Osteoblast (primary cell): Measurements from ENCODE around the gene PLB1. TPM values are rescaled to one million over a fixed set of nuclear protein-coding genes. Genes with fewer than 3 reads are reported as not detected.

Experiments
- DNase-seq: peaks from one replicate; pipeline ENCODE4 v3.0.0; 2011; ENCODE audit warnings: low spot score, mixed read lengths; ENCODE audit not compliant: insufficient read length; ENCODE audit errors: missing footprints
- H2AFZ ChIP-seq: 2 replicates; pipeline ENCODE4 v1.6.0; 2011; ENCODE audit warnings: mild to moderate bottlenecking, low read length
- H3K27ac ChIP-seq: 2 replicates; pipeline ENCODE4 v1.5.1; 2011; ENCODE audit warnings: mild to moderate bottlenecking, low read depth, low read length, moderate library complexity
- H3K27me3 ChIP-seq: 2 replicates; pipeline ENCODE4 v1.6.0; 2012; ENCODE audit warnings: mild to moderate bottlenecking, control low read depth, inconsistent platforms, low read length, moderate library complexity; ENCODE audit not compliant: insufficient read depth
- H3K36me3 ChIP-seq: 2 replicates; pipeline ENCODE4 v1.5.1; 2011; ENCODE audit warnings: mild to moderate bottlenecking, low read length, control low read depth, moderate library complexity; ENCODE audit not compliant: insufficient read depth
- H3K4me1 ChIP-seq: 2 replicates; pipeline ENCODE4 v1.5.1; 2011; ENCODE audit warnings: mild to moderate bottlenecking, low read length, control low read depth, moderate library complexity; ENCODE audit not compliant: insufficient read depth
- H3K4me2 ChIP-seq: 2 replicates; pipeline ENCODE4 v1.6.0; 2011; ENCODE audit warnings: mild to moderate bottlenecking, low read length; ENCODE audit not compliant: insufficient read depth
- H3K4me3 ChIP-seq: fragments of 200-600 bp; sonication (generic); 3 replicates; pipeline ENCODE4 v1.5.1; 2012; ENCODE audit warnings: mild to moderate bottlenecking, low read length, inconsistent platforms; ENCODE audit not compliant: insufficient read depth
- H3K79me2 ChIP-seq: 2 replicates; pipeline ENCODE4 v1.6.0; 2012; ENCODE audit warnings: mild to moderate bottlenecking, low read length, control low read depth, inconsistent platforms; ENCODE audit not compliant: insufficient read depth
- H3K9me3 ChIP-seq: 2 replicates; pipeline ENCODE4 v1.5.1; 2011; ENCODE audit warnings: low read depth, low read length, control low read depth
- H4K20me1 ChIP-seq: 2 replicates; pipeline ENCODE4 v1.6.0; 2012; ENCODE audit warnings: mild to moderate bottlenecking, low read length, control low read depth; ENCODE audit not compliant: insufficient read depth
- total RNA-seq: library from RNA; depleted of rRNA; stranded (reverse); fragments of >200 nt; gene quantifications from 2 replicates; pipeline ENCODE4 v1.2.3, GENCODE V29; 2012
- TF ChIP-seq, protein P1 (sequence below): IDR thresholded peaks from 2 replicates; pipeline ENCODE4 v1.5.1; 2011; ENCODE audit warnings: mild to moderate bottlenecking, low read depth, low read length, moderate library complexity; ENCODE audit errors: extremely low read depth

Gene PLB1
- total RNA-seq, 1 donor: 0.36 TPM

DNA sequence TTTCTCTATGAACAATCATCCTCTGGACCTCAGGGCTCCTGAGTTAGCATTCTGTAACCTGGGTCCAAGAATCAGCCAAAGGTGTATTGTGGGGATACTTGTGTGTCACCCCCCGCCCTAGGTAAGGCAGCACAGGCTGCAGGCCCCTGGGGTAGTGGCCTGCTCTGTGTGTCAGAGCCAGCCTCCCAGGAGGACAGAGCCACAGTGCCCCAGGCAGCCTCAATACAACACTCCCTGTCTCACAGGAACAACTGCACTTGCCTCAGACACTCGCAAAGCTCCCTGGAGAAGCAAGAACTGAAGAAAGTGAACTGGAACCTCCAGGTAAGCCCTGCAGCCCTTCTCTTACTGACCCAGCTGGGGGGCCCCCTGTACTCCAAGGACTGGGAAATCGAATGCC is 134.5 kb downstream of the PLB1 start:
- Histone ChIP-seq H3K4me2 (no peak overlapping the region), H3K79me2 (no peaks in the 10 kb centered on the region), H3K27ac (no peak overlapping the region), H3K27me3 (no peaks in the 10 kb centered on the region), H3K4me3 (no peak overlapping the region), H2AFZ (no peak overlapping the region), H3K4me1 (peaks cover 29% of the 10 kb centered on the region), H4K20me1 (no peaks in the 10 kb centered on the region), H3K9me3 (no peaks in the 10 kb centered on the region), H3K36me3 (no peaks in the 10 kb centered on the region)
- no peak for DNase-seq
- TF ChIP-seq, protein P1, sequence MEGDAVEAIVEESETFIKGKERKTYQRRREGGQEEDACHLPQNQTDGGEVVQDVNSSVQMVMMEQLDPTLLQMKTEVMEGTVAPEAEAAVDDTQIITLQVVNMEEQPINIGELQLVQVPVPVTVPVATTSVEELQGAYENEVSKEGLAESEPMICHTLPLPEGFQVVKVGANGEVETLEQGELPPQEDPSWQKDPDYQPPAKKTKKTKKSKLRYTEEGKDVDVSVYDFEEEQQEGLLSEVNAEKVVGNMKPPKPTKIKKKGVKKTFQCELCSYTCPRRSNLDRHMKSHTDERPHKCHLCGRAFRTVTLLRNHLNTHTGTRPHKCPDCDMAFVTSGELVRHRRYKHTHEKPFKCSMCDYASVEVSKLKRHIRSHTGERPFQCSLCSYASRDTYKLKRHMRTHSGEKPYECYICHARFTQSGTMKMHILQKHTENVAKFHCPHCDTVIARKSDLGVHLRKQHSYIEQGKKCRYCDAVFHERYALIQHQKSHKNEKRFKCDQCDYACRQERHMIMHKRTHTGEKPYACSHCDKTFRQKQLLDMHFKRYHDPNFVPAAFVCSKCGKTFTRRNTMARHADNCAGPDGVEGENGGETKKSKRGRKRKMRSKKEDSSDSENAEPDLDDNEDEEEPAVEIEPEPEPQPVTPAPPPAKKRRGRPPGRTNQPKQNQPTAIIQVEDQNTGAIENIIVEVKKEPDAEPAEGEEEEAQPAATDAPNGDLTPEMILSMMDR: no peak

DNA sequence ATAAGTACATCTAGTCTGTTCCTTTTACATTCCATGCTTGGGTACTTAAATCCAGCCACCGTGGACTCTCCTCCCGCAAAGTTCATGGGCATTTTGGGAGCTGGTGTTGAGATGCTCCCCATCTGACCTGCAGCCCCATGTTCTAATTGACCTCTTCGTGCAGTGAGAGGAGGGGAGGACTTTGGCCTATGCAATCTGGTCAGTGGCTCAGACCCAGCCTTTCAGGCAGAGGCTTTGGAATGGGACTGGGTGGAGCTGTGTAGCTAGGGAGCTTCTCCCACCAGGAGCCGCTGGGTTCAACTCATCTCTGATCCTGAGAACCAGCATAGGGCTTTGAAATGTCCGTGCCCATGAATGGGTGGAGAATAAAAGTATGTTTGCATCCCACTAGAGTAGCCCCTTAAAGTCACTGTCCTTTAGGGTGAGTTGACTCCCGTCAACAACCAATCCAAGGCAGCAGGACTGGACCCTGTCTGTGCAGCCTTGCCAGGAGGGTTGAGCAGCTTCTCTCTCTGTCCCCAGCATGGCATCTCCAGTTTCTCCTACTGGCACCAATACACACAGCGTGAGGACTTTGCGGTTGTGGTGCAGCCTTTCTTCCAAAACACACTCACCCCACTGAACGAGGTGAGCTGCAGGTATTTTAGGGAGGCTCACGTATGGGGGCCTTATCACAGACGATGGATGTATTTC is 135.8 kb downstream of the PLB1 start:
- H3K4me1 ChIP-seq: peaks cover 26% of the 10 kb centered on the region
- TF ChIP-seq, protein P1: no peak

DNA sequence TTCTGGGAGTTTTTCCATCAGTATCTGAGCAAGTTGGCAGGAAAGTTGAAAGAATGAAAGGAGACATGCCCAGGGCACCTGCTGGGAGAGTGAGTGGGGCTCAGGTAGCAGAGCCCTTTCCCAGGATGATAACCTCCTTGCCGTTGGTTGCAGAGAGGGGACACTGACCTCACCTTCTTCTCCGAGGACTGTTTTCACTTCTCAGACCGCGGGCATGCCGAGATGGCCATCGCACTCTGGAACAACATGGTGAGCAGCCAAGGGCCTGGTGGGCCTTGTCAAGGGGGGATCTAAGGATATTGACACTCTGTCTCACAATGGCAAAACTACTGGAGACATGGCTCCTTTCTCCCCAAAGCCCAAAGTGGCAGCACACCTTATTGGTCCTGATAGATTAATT is 136.9 kb downstream of the PLB1 start:
- no peak for DNase-seq
- no peaks in the 10 kb centered on the region for H4K20me1 ChIP-seq
- H3K4me3 ChIP-seq: no peak overlapping the region
- H3K27me3 ChIP-seq: no peaks in the 10 kb centered on the region
- H3K79me2 ChIP-seq: no peaks in the 10 kb centered on the region
- TF ChIP-seq, protein P1: no peak
- H3K4me1 ChIP-seq: peaks cover 14% of the 10 kb centered on the region
- H2AFZ ChIP-seq: no peak overlapping the region
- no peaks in the 10 kb centered on the region for H3K9me3 ChIP-seq
- no peak overlapping the region for H3K4me2 ChIP-seq
- no peak overlapping the region for H3K27ac ChIP-seq
- no peaks in the 10 kb centered on the region for H3K36me3 ChIP-seq

More for the DNA sequence above, 135.8 kb downstream of the PLB1 start:
- Histone ChIP-seq H3K79me2 (no peaks in the 10 kb centered on the region), H3K36me3 (no peaks in the 10 kb centered on the region), H3K9me3 (no peaks in the 10 kb centered on the region), H3K4me2 (no peak overlapping the region), H3K27ac (no peak overlapping the region), H4K20me1 (no peaks in the 10 kb centered on the region), H3K4me3 (no peak overlapping the region), H2AFZ (no peak overlapping the region), H3K27me3 (no peaks in the 10 kb centered on the region)
- DNase-seq: no peak

DNA sequence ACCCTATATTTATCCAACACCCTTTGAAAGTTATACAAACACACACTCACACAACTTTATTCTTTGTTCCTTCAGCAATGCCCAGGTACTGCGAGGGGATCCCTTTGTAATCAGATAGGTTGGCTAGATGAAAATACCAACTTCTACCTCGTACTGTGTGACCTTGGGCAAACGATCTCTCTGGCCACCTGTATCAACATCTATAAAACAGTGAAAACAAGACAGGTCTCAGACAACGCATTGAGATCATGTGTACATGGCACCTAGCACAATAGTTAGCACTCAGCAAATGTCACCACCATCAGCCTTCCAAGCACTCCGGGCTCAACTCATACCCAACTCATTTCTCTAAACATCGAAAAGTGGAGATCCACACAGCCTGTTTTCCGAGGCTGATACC is 137.3 kb downstream of the PLB1 start:
- TF ChIP-seq, protein P1: no peak
- peaks cover 12% of the 10 kb centered on the region for H3K4me1 ChIP-seq

More for the DNA sequence above, 137.3 kb downstream of the PLB1 start:
- no peaks in the 10 kb centered on the region for H3K79me2 ChIP-seq
- H4K20me1 ChIP-seq: no peaks in the 10 kb centered on the region
- no peaks in the 10 kb centered on the region for H3K9me3 ChIP-seq
- no peaks in the 10 kb centered on the region for H3K36me3 ChIP-seq
- no peak overlapping the region for H3K4me3 ChIP-seq
- H3K4me2 ChIP-seq: no peak overlapping the region
- H3K27me3 ChIP-seq: no peaks in the 10 kb centered on the region
- no peak for DNase-seq
- peak overlapping the region; percentile 1 for H3K27ac ChIP-seq
- H2AFZ ChIP-seq: no peak overlapping the region
